PC-9 (cell line): ENCODE data around the gene IRAG1.

ENCODE experiments used
- CTCF ChIP-seq: fragments of 200-600 bp; sonication (generic); conservative IDR thresholded peaks from 2 replicates; pipeline ENCODE4 v1.6.1; 2017; ENCODE audit warnings: mixed run types, antibody characterized with exemption, mild to moderate bottlenecking, moderate library complexity
- EZH2 ChIP-seq: fragments of 200-600 bp; sonication (generic); IDR thresholded peaks from 2 replicates; pipeline ENCODE4 v1.8.0; 2017; ENCODE audit warnings: antibody characterized with exemption, low read depth

GRCh38 chr11:10694486-10695239 lies 1.1 kb upstream of the IRAG1 start:
- TF ChIP-seq CTCF: no peak
- TF ChIP-seq EZH2: no peak
